ENCODE data around the gene WFDC12. TPM values are rescaled to one million over a fixed set of nuclear protein-coding genes. Genes with fewer than 3 reads are reported as not detected.

Gene WFDC12, protein sequence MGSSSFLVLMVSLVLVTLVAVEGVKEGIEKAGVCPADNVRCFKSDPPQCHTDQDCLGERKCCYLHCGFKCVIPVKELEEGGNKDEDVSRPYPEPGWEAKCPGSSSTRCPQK
- polyA plus RNA-seq (2011; rRNA removed) (not detected in 2 replicates), polyA minus RNA-seq (2011; rRNA and poly(A)+ RNA removed) (not detected in 2 replicates)

- peaks cover 6% of the 10 kb centered on the region for H3K27me3 ChIP-seq (ENCODE audit: control insufficient read depth, insufficient read depth, low read length)
- no peak within 1 kb of the TSS for H3K27ac ChIP-seq (ENCODE audit: low read depth, low read length)
- no peak within 1 kb of the TSS for H3K4me3 ChIP-seq (ENCODE audit: low read depth, low read length)
- TF ChIP-seq CTCF (IDR thresholded peaks at IDR 0.05; ENCODE audit: low read depth, low read length), result no peak
- no peaks in the 10 kb centered on the region for H3K9me3 ChIP-seq (ENCODE audit: control insufficient read depth, insufficient read depth, low read length)
- no peak for DNase-seq (ENCODE audit: low read depth, low spot score)
- POLR2A ChIA-PET, result no interaction called here
- CTCF ChIA-PET, result interaction anchor here (0.6 kb wide), 1 partner anchor 29 kb away, joined by 15 read pairs; no protein-coding TSS in a partner anchor
Measured at GRCh38 chr20:45124365-45124764, at the start of gene WFDC12. Gene WFDC12, minus strand, starts transcription at chr20:45124465. Its CDS starts 18 bp downstream, at chr20:45124447.

GRCh38 chr20:45173522-45173921 lies 49.3 kb upstream of the WFDC12 start:
- H3K4me3 ChIP-seq (ENCODE audit: low read depth, low read length), result no peak overlapping the region
- CTCF ChIA-PET, result no interaction called here
- no peak for DNase-seq (ENCODE audit: low read depth, low spot score)
- H3K9me3 ChIP-seq (ENCODE audit: control insufficient read depth, insufficient read depth, low read length), result no peaks in the 10 kb centered on the region
- no peaks in the 10 kb centered on the region for H3K27me3 ChIP-seq (ENCODE audit: control insufficient read depth, insufficient read depth, low read length)
- no peak for TF ChIP-seq CTCF (IDR thresholded peaks at IDR 0.05; ENCODE audit: low read depth, low read length)
- H3K27ac ChIP-seq (ENCODE audit: low read depth, low read length), result no peak overlapping the region
- POLR2A ChIA-PET, result no interaction called here

DNA sequence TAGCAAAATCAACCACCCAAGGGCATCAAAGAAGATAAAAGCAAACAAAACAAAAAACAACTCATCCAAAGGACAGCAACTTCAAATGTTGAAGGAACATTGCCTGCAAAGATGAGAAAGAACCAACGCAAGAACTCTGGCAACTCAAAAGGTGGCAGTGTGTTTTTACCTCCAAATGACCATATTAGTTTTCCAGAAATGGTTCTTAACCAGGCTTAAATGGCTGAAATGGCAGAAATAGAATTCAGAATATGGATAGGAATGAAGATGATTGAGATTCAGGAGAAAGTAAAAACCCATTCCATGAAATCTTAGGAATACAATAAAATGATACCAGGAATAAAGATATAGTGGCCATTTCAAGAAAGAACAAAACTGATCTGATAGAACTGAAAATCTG lies 40.6 kb upstream of the WFDC12 start:
- POLR2A ChIA-PET, result no interaction called here
- H3K9me3 ChIP-seq (ENCODE audit: control insufficient read depth, insufficient read depth, low read length), result no peaks in the 10 kb centered on the region
- DNase-seq (ENCODE audit: low read depth, low spot score), result no peak

GRCh38 chr20:45163083-45163803 lies 39.0 kb upstream of the WFDC12 start:
- Histone ChIP-seq H3K9me3 (ENCODE audit: control insufficient read depth, insufficient read depth, low read length) (no peaks in the 10 kb centered on the region), H3K4me3 (ENCODE audit: low read depth, low read length) (no peak overlapping the region), H3K27me3 (ENCODE audit: control insufficient read depth, insufficient read depth, low read length) (no peaks in the 10 kb centered on the region), H3K27ac (ENCODE audit: low read depth, low read length) (no peak overlapping the region)
- POLR2A ChIA-PET, result no interaction called here
- no peak for TF ChIP-seq CTCF (IDR thresholded peaks at IDR 0.05; ENCODE audit: low read depth, low read length)
- CTCF ChIA-PET, result interaction anchor here (0.7 to 1.4 kb wide), 3 partner anchors 24 to 152 kb away, joined by 3 to 4 read pairs (median 3); no protein-coding TSS in a partner anchor
- DNase-seq (ENCODE audit: low read depth, low spot score), result no peak

More for the DNA sequence above, 40.6 kb upstream of the WFDC12 start:
- H3K4me3 ChIP-seq (ENCODE audit: low read depth, low read length), result no peak overlapping the region
- no peak overlapping the region for H3K27ac ChIP-seq (ENCODE audit: low read depth, low read length)
- TF ChIP-seq CTCF (IDR thresholded peaks at IDR 0.05; ENCODE audit: low read depth, low read length), result no peak
- CTCF ChIA-PET, result no interaction called here
- H3K27me3 ChIP-seq (ENCODE audit: control insufficient read depth, insufficient read depth, low read length), result no peaks in the 10 kb centered on the region

DNA sequence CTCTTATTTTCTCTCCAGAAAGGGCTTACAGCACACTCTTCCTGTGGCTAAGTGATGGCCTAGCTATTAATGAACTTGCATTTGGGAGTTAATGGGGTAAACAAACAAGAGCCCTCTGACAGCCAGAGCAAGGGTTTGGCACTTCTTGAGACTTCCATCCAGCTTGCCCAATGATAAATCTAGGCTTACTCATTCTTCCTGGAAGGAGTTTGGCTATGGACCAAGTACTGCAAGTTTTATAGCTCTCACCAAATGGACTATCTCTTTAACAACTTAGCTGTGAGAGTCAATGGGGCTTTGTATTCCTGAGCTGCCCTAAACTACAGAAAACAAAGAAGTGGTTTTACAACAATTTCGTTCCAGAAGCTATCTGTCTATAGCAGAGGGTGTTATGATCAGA lies 33.7 kb upstream of the WFDC12 start:
- H3K27me3 ChIP-seq (ENCODE audit: control insufficient read depth, insufficient read depth, low read length), result peaks cover 4% of the 10 kb centered on the region
- ChIA-PET CTCF (interaction anchor here (1.3 to 1.5 kb wide), 2 partner anchors 19 to 135 kb away, joined by 3 to 4 read pairs; no protein-coding TSS in a partner anchor), POLR2A (no interaction called here)
- H3K4me3 ChIP-seq (ENCODE audit: low read depth, low read length), result no peak overlapping the region
- no peak for TF ChIP-seq CTCF (IDR thresholded peaks at IDR 0.05; ENCODE audit: low read depth, low read length)
- DNase-seq (ENCODE audit: low read depth, low spot score), result no peak
- H3K27ac ChIP-seq (ENCODE audit: low read depth, low read length), result no peak overlapping the region
- no peaks in the 10 kb centered on the region for H3K9me3 ChIP-seq (ENCODE audit: control insufficient read depth, insufficient read depth, low read length)

Data from AG04450 (cell line).